Thymus (tissue), 11 donors: ENCODE data around the gene ZNF398. TPM values are rescaled to one million over a fixed set of nuclear protein-coding genes. Genes with fewer than 3 reads are reported as not detected.

Source experiments
- DNase-seq, 9 donors: peaks; one replicate each; pipeline ENCODE4 v3.0.0-alpha.2; 2013; ENCODE audit warnings: low spot score in 9 of 9, low read depth in 6 of 9, missing footprints in 1 of 9
- H3K27ac ChIP-seq, 2 donors: one replicate each; pipeline ENCODE4 v1.5.1; 2013; ENCODE audit warnings: control low read depth in 1 of 2, low read depth in 1 of 2, low read length in 1 of 2, mild to moderate bottlenecking in 1 of 2, moderate library complexity in 1 of 2
- H3K27me3 ChIP-seq, 2 donors: one replicate each; pipeline ENCODE4 v1.5.1; 2013; ENCODE audit warnings: low read length in 1 of 2; ENCODE audit not compliant: control insufficient read depth in 2 of 2, insufficient read depth in 1 of 2
- H3K36me3 ChIP-seq, 2 donors: one replicate each; pipeline ENCODE4 v1.5.1; 2013; ENCODE audit warnings: low read length in 1 of 2, mild to moderate bottlenecking in 1 of 2, moderate library complexity in 1 of 2; ENCODE audit not compliant: control insufficient read depth in 2 of 2, insufficient read depth in 2 of 2
- H3K4me1 ChIP-seq, 2 donors: one replicate each; pipeline ENCODE4 v1.5.1; 2013; ENCODE audit warnings: low read length in 2 of 2; ENCODE audit not compliant: control insufficient read depth in 2 of 2, insufficient read depth in 2 of 2
- H3K4me3 ChIP-seq, 2 donors: one replicate each; pipeline ENCODE4 v1.5.1; 2013; ENCODE audit warnings: low read length in 2 of 2, control low read depth in 1 of 2, mild to moderate bottlenecking in 1 of 2
- H3K9me3 ChIP-seq, 2 donors: one replicate each; pipeline ENCODE4 v1.5.1; 2013; ENCODE audit warnings: low read length in 1 of 2, mild to moderate bottlenecking in 1 of 2; ENCODE audit not compliant: control insufficient read depth in 2 of 2, insufficient read depth in 1 of 2
- WGBS: extraction: QIAGEN DNeasy Blood & Tissue Kit; methylation state at CpG from one replicate; pipeline ENCODE4 v1.1.7; 2013; 5-methylcytosine and 5-hydroxymethylcytosine counted together
- polyA plus RNA-seq: library from polyadenylated mRNA; stranded (reverse); fragments of 200-250 nt; gene quantifications from one replicate; pipeline ENCODE4 v1.2.3, GENCODE V29; 2013
- total RNA-seq: library from RNA; stranded (reverse); fragments of 120-200 nt; gene quantifications from one replicate; pipeline ENCODE4 v1.2.4, GENCODE V29; 2013
- donor health status: healthy.

Gene ZNF398
- total and polyA plus RNA-seq, 2 donors, result 4.5 to 6.9 TPM

GRCh38 chr7:149216402-149216801 lies 69.1 kb downstream of the ZNF398 start:
- 94% methylated on average over 2 of the region's 2 CpGs for WGBS

GRCh38 chr7:149217570-149217969 lies 70.3 kb downstream of the ZNF398 start:
- DNase-seq, result no peak
- peaks cover 60 to 62% of the 10 kb centered on the region in 2 donors for H3K36me3 ChIP-seq
- WGBS, result 93% methylated on average over 6 of the region's 6 CpGs
- no peak overlapping the region for H3K4me3 ChIP-seq
- H3K4me1 ChIP-seq, result no peaks in the 10 kb centered on the region
- H3K27me3 ChIP-seq, result no peaks in the 10 kb centered on the region
- H3K9me3 ChIP-seq, result no peaks in the 10 kb centered on the region
- no peak overlapping the region for H3K27ac ChIP-seq

More at GRCh38 chr7:149216402-149216801, 69.1 kb downstream of the ZNF398 start:
- Histone ChIP-seq H3K4me3 (no peak overlapping the region), H3K27ac (no peak overlapping the region), H3K9me3 (no peaks in the 10 kb centered on the region), H3K27me3 (no peaks in the 10 kb centered on the region), H3K36me3 (peaks cover 65% of the 10 kb centered on the region in 2 donors), H3K4me1 (no peaks in the 10 kb centered on the region)
- DNase-seq, result no peak

GRCh38 chr7:149218469-149219420 lies 71.5 kb downstream of the ZNF398 start:
- no peak for DNase-seq
- H3K27ac ChIP-seq, result no peak overlapping the region
- H3K4me3 ChIP-seq, result no peak overlapping the region
- 97% methylated on average over 10 of the region's 10 CpGs for WGBS
- no peaks in the 10 kb centered on the region for H3K4me1 ChIP-seq
- no peaks in the 10 kb centered on the region for H3K9me3 ChIP-seq
- H3K27me3 ChIP-seq, result no peaks in the 10 kb centered on the region
- peaks cover 52 to 56% of the 10 kb centered on the region in 2 donors for H3K36me3 ChIP-seq

- DNase-seq, result no peak
- H3K27ac ChIP-seq, result no peak overlapping the region
- H3K4me3 ChIP-seq, result no peak overlapping the region
- H3K36me3 ChIP-seq, result peaks cover 44 to 60% of the 10 kb centered on the region in 2 donors
- 92% methylated on average over 6 of the region's 6 CpGs for WGBS
- H3K9me3 ChIP-seq, result peaks cover 2% of the 10 kb centered on the region in 2 donors
- H3K4me1 ChIP-seq, result no peaks in the 10 kb centered on the region
- no peaks in the 10 kb centered on the region for H3K27me3 ChIP-seq
These were observed 73.3 kb downstream of the ZNF398 start for GRCh38 chr7:149220534-149220933.

GRCh38 chr7:149223176-149223575 lies 75.9 kb downstream of the ZNF398 start:
- H3K9me3 ChIP-seq, result peaks cover 2 to 4% of the 10 kb centered on the region in 2 donors
- H3K4me3 ChIP-seq, result no peak overlapping the region
- no peaks in the 10 kb centered on the region for H3K27me3 ChIP-seq
- no peak for DNase-seq
- WGBS, result 99% methylated on average over 8 of the region's 8 CpGs
- no peaks in the 10 kb centered on the region for H3K4me1 ChIP-seq
- H3K36me3 ChIP-seq, result peaks cover 35 to 48% of the 10 kb centered on the region in 2 donors
- H3K27ac ChIP-seq, result no peak overlapping the region

- WGBS, result 98% methylated on average over 39 of the region's 39 CpGs
- DNase-seq, result no peak
- Histone ChIP-seq H3K9me3 (peaks cover 2 to 4% of the 10 kb centered on the region in 2 donors), H3K4me1 (no peaks in the 10 kb centered on the region), H3K27me3 (no peaks in the 10 kb centered on the region), H3K4me3 (no peak overlapping the region), H3K27ac (no peak overlapping the region), H3K36me3 (peaks cover 32 to 48% of the 10 kb centered on the region in 2 donors)
These were observed 76.5 kb downstream of the ZNF398 start for GRCh38 chr7:149223761-149224160.

- peaks cover 29 to 43% of the 10 kb centered on the region in 2 donors for H3K36me3 ChIP-seq
- 99% methylated on average over 37 of the region's 37 CpGs for WGBS
These were observed 77.1 kb downstream of the ZNF398 start for GRCh38 chr7:149224352-149224751.

GRCh38 chr7:149225106-149225505 lies 77.9 kb downstream of the ZNF398 start:
- H3K36me3 ChIP-seq, result peaks cover 29 to 38% of the 10 kb centered on the region in 2 donors

More at GRCh38 chr7:149224352-149224751, 77.1 kb downstream of the ZNF398 start:
- Histone ChIP-seq H3K4me3 (no peak overlapping the region), H3K9me3 (peaks cover 2 to 4% of the 10 kb centered on the region in 2 donors), H3K27me3 (no peaks in the 10 kb centered on the region), H3K4me1 (no peaks in the 10 kb centered on the region), H3K27ac (no peak overlapping the region)
- DNase-seq, result no peak

GRCh38 chr7:149225656-149226055 lies 78.4 kb downstream of the ZNF398 start:
- H3K36me3 ChIP-seq, result peaks cover 25 to 32% of the 10 kb centered on the region in 2 donors
- H3K27me3 ChIP-seq, result no peaks in the 10 kb centered on the region
- no peaks in the 10 kb centered on the region for H3K4me1 ChIP-seq
- WGBS, result 99% methylated on average over 22 of the region's 22 CpGs
- H3K9me3 ChIP-seq, result peaks cover 2 to 4% of the 10 kb centered on the region in 2 donors
- no peak overlapping the region for H3K27ac ChIP-seq
- H3K4me3 ChIP-seq, result no peak overlapping the region
- DNase-seq, result no peak

More at GRCh38 chr7:149225106-149225505, 77.9 kb downstream of the ZNF398 start:
- no peak for DNase-seq
- no peaks in the 10 kb centered on the region for H3K27me3 ChIP-seq
- peaks cover 2 to 4% of the 10 kb centered on the region in 2 donors for H3K9me3 ChIP-seq
- no peak overlapping the region for H3K27ac ChIP-seq
- WGBS, result 98% methylated on average over 19 of the region's 19 CpGs
- H3K4me3 ChIP-seq, result no peak overlapping the region
- H3K4me1 ChIP-seq, result no peaks in the 10 kb centered on the region
